Measurements from ENCODE around the gene C15orf39.

C15orf39 gene

GRCh38 chr15:75182187-75183131, 19.2 kb upstream of the C15orf39 start:
- peak overlapping the region; percentile 45 for H3K4me3 Mint-ChIP-seq
- peaks cover 65% of the 10 kb centered on the region for H3K4me1 Mint-ChIP-seq
- no peaks in the 10 kb centered on the region for H3K36me3 Mint-ChIP-seq (ENCODE audit: low read depth)
- H3K27ac Mint-ChIP-seq, result peak overlapping the region; percentile 89
- H3K27me3 Mint-ChIP-seq (ENCODE audit: low read depth, poor library complexity), result peaks cover 27% of the 10 kb centered on the region
- no peak for TF ChIP-seq CTCF (IDR thresholded peaks at IDR 0.05)
- DNase-seq, result no peak
- no peaks in the 10 kb centered on the region for H3K9me3 Mint-ChIP-seq

- H3K4me1 Mint-ChIP-seq, result peaks cover 40% of the 10 kb centered on the region
- no peak for TF ChIP-seq CTCF (IDR thresholded peaks at IDR 0.05)
- H3K27ac Mint-ChIP-seq, result no peak overlapping the region
- H3K27me3 Mint-ChIP-seq (ENCODE audit: low read depth, poor library complexity), result peaks cover 12% of the 10 kb centered on the region
- H3K36me3 Mint-ChIP-seq (ENCODE audit: low read depth), result no peaks in the 10 kb centered on the region
- H3K9me3 Mint-ChIP-seq, result peaks cover 11% of the 10 kb centered on the region
- H3K4me3 Mint-ChIP-seq, result no peak overlapping the region
- no peak for DNase-seq
Observed at GRCh38 chr15:75185271-75186029, 16.2 kb upstream of the C15orf39 start.

- no peak overlapping the region for H3K27ac Mint-ChIP-seq
- H3K4me3 Mint-ChIP-seq, result no peak overlapping the region
- no peak for DNase-seq
- H3K4me1 Mint-ChIP-seq, result peaks cover 34% of the 10 kb centered on the region
- H3K36me3 Mint-ChIP-seq (ENCODE audit: low read depth), result no peaks in the 10 kb centered on the region
- TF ChIP-seq CTCF (IDR thresholded peaks at IDR 0.05), result no peak
- peaks cover 14% of the 10 kb centered on the region for H3K27me3 Mint-ChIP-seq (ENCODE audit: low read depth, poor library complexity)
- H3K9me3 Mint-ChIP-seq, result peaks cover 17% of the 10 kb centered on the region
Observed at GRCh38 chr15:75186044-75186443, 15.6 kb upstream of the C15orf39 start.

GRCh38 chr15:75188499-75188898, 13.2 kb upstream of the C15orf39 start:
- no peak for DNase-seq
- Mint-ChIP-seq H3K9me3 (peaks cover 24% of the 10 kb centered on the region), H3K4me1 (peaks cover 31% of the 10 kb centered on the region), H3K27ac (no peak overlapping the region), H3K36me3 (ENCODE audit: low read depth) (no peaks in the 10 kb centered on the region), H3K27me3 (ENCODE audit: low read depth, poor library complexity) (peaks cover 14% of the 10 kb centered on the region), H3K4me3 (no peak overlapping the region)
- no peak for TF ChIP-seq CTCF (IDR thresholded peaks at IDR 0.05)

GRCh38 chr15:75191235-75191634, 10.4 kb upstream of the C15orf39 start:
- H3K27me3 Mint-ChIP-seq (ENCODE audit: low read depth, poor library complexity), result peaks cover 21% of the 10 kb centered on the region
- H3K27ac Mint-ChIP-seq, result no peak overlapping the region
- no peak for DNase-seq
- no peaks in the 10 kb centered on the region for H3K36me3 Mint-ChIP-seq (ENCODE audit: low read depth)
- peaks cover 38% of the 10 kb centered on the region for H3K4me1 Mint-ChIP-seq
- H3K4me3 Mint-ChIP-seq, result no peak overlapping the region
- peaks cover 24% of the 10 kb centered on the region for H3K9me3 Mint-ChIP-seq
- TF ChIP-seq CTCF (IDR thresholded peaks at IDR 0.05), result no peak
